K562 (cell line): ENCODE data around the gene GALNS. TPM values are rescaled to one million over a fixed set of nuclear protein-coding genes. Genes with fewer than 3 reads are reported as not detected.

ENCODE experiments used
- CBFB ChIP-seq: sonication (generic); formaldehyde crosslinking; IDR thresholded peaks from 2 replicates; pipeline ENCODE4 v1.4.0; 2020; ENCODE audit warnings: mild to moderate bottlenecking, missing genetic modification reagents
- COPS2 ChIP-seq: fragments of 450-650 bp; conservative IDR thresholded peaks from 2 replicates; pipeline ENCODE4 v1.6.1; 2016; ENCODE audit warnings: mild to moderate bottlenecking, moderate library complexity
- CREM ChIP-seq: IDR thresholded peaks from 2 replicates; pipeline ENCODE4 v1.6.1; 2014; ENCODE audit warnings: antibody characterized with exemption, low read depth
- ETS1 ChIP-seq: conservative IDR thresholded peaks from 2 replicates; pipeline ENCODE4 v1.6.1; 2011; ENCODE audit warnings: low read depth, mild to moderate bottlenecking, low read length; ENCODE audit not compliant: control insufficient read depth
- ETV5 ChIP-seq: sonication (generic); formaldehyde crosslinking; IDR thresholded peaks from 2 replicates; pipeline ENCODE4 v1.4.0; 2020; ENCODE audit warnings: low read depth, mild to moderate bottlenecking, missing genetic modification reagents
- GTF2E2 ChIP-seq: fragments of 200-800 bp; sonication (Bioruptor generic); IDR thresholded peaks from 2 replicates; pipeline ENCODE4 v1.6.1; 2016; ENCODE audit warnings: missing genetic modification characterization, missing compliant biosample characterization
- ILK ChIP-seq: fragments of 450-650 bp; IDR thresholded peaks from 2 replicates; pipeline ENCODE4 v1.6.1; 2016; ENCODE audit warnings: missing genetic modification characterization, low read depth, mild to moderate bottlenecking, missing compliant biosample characterization, moderate library complexity, borderline replicate concordance
- MBD2 ChIP-seq: sonication (generic); IDR thresholded peaks from 2 replicates; pipeline ENCODE4 v1.6.1; 2016; ENCODE audit warnings: low read depth, borderline replicate concordance
- MYBL2 ChIP-seq, 2 experiments: fragments of 450-650 bp in 1 of 2; sonication (generic) in 1 of 2; formaldehyde crosslinking in 1 of 2; IDR thresholded peaks; 2 replicates each; pipeline versions ENCODE4 v1.6.1 to v1.8.1; 2017 to 2022; ENCODE audit warnings: borderline replicate concordance in 1 of 2, inconsistent platforms in 1 of 2, low read depth in 1 of 2, mild to moderate bottlenecking in 1 of 2, missing genetic modification reagents in 1 of 2, moderate library complexity in 1 of 2
- RBBP5 ChIP-seq: fragments of 200-600 bp; sonication (generic); IDR thresholded peaks from 2 replicates; pipeline ENCODE4 v1.6.1; 2012; ENCODE audit warnings: borderline replicate concordance, mild to moderate bottlenecking, low read length, control low read depth, inconsistent platforms; ENCODE audit not compliant: insufficient read depth, poor library complexity, severe bottlenecking
- SAFB ChIP-seq: fragments of 200-400 bp; formaldehyde crosslinking; IDR thresholded peaks from 2 replicates; pipeline ENCODE4 v1.6.1; 2017; ENCODE audit warnings: low read depth, low read length, borderline replicate concordance
- SRF ChIP-seq, 2 experiments: fragments of 250-450, 450-650 bp in 1 of 2; sonication (Bioruptor Pico) in 1 of 2; sonication (generic) in 1 of 2; formaldehyde crosslinking; IDR thresholded peaks; 2 replicates each; pipeline versions ENCODE4 v1.5.0 to v1.5.1; 2020 to 2022; ENCODE audit warnings: mild to moderate bottlenecking in 1 of 2, missing genetic modification reagents in 1 of 2
- TBP ChIP-seq: optimal IDR thresholded peaks from 2 replicates; pipeline ENCODE3; 2011; ENCODE audit warnings: low read depth, low read length, improper control_type of control experiment
- ZNF263 ChIP-seq: sonication (generic); formaldehyde crosslinking; IDR thresholded peaks from 2 replicates; pipeline ENCODE4 v1.8.0; 2022; ENCODE audit warnings: mild to moderate bottlenecking, missing genetic modification reagents, borderline replicate concordance
- polyA plus RNA-seq, 8 experiments: library from polyadenylated mRNA; depleted of rRNA in 4 of 8; stranded (reverse) in 5 of 8; unstranded in 3 of 8; fragments of >200 nt; fragmentation: Nextera tagmentation in 2 of 8; fragmentation: Illumina TruSeq in 1 of 8; extraction: Ambion mirVana in 2 of 8; extraction: Trizol in 1 of 8; gene quantifications; 2 replicates each; pipeline versions ENCODE4 v1.2.1 to v1.2.3, GENCODE V29; 2011 to 2014; ENCODE audit warnings: inconsistent platforms in 1 of 8, missing spikeins in 1 of 8
- total RNA-seq, 7 experiments: library from RNA; depleted of rRNA in 6 of 7; stranded (reverse); fragments of >200 nt in 6 of 7; fragmentation: Illumina TruSeq in 2 of 7; extraction: Trizol in 2 of 7; gene quantifications; 2 replicates each; pipeline versions ENCODE4 v1.2.1 to v1.2.3, GENCODE V29; 2011 to 2021; ENCODE audit warnings: low replicate concordance in 1 of 7
- TF ChIP-seq, protein P1 (sequence below): sonication (generic); formaldehyde crosslinking; IDR thresholded peaks from 2 replicates; pipeline ENCODE4 v1.8.1; 2023; ENCODE audit warnings: mild to moderate bottlenecking, missing genetic modification reagents
- TF ChIP-seq, protein P2 (sequence below): fragments of 250-450 bp; sonication (Bioruptor Pico); IDR thresholded peaks from 2 replicates; pipeline ENCODE4 v1.5.0; 2021; ENCODE audit warnings: mild to moderate bottlenecking, borderline replicate concordance
- TF ChIP-seq, protein P3 (sequence below): fragments of 250-450 bp; sonication (Bioruptor Pico); IDR thresholded peaks from 2 replicates; pipeline ENCODE4 v1.5.0; 2022; ENCODE audit warnings: mild to moderate bottlenecking

Gene GALNS
- total and polyA plus RNA-seq, 9 of the 15 experiments (the other 6 are each of a cell fraction or from before 2014, with no cell fraction given), result 0.38 to 13.2 (median 4.3) TPM

DNA sequence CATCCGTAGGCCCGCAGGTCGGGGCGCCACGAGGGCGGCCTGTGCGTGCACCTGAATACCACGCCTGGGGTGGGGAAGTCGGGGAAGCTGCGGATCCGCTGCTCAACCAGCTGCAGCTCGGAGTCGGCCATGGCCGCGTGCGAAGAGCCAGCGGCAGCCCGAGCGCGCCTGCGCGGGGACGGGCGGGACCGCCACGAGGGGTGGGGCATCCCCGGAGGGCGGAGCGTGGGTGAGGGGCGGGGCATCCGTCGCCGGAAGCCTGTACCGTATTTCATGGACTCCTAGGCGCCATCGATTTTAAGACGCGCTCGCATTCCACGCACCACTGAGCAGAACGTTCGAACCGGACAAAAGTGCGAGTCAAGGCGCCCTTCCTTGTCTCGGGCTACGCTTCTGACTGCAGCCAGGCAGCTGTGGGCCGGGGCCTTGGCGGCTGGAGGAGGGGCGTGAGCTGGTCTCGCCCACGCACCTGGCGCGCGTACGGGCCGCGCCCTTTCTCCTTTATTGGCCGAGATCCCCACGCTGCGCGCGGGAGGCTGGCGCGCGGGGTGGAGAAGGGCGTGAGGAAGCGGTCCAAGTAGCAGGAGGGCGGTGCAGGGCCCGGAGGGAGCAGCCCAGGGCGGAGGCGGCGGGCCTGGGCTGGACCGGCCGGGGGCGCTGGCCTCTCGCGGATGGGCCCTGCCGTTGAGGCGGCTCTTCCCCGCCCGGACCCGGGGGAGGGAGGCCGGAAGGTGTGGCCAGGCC is 44.8 kb downstream of the GALNS start, which contains the start of gene APRT (continued):
- TF ChIP-seq ETV5 (CRISPR knock-in tag) (peak; percentile 88), SRF (CRISPR knock-in tag; IDR thresholded peaks at IDR 0.05) (peak in 1 of 2 experiments; percentile 27; a peak in 2 of 4 replicates), COPS2 (no peak), GTF2E2 (tag) (no peak), RBBP5 (no peak), SAFB (peak; percentile 99), ETS1 (peak; percentile 67), CREM (peak; percentile 76), ILK (tag) (no peak), MYBL2 (IDR thresholded peaks at IDR 0.05; ENCODE audit: low read depth) (no peak), MYBL2 (CRISPR knock-in tag; IDR thresholded peaks at IDR 0.05; ENCODE audit: borderline replicate concordance) (no peak), TBP (peak; percentile 49), MBD2 (peak; percentile 59; the same call in 1 of the 2 replicates), ZNF263 (CRISPR knock-in tag) (peak; percentile 83; the same call in 1 of the 2 replicates), CBFB (CRISPR knock-in tag) (peak; percentile 33; the same call in 1 of the 2 replicates)
- TF ChIP-seq, protein P1, sequence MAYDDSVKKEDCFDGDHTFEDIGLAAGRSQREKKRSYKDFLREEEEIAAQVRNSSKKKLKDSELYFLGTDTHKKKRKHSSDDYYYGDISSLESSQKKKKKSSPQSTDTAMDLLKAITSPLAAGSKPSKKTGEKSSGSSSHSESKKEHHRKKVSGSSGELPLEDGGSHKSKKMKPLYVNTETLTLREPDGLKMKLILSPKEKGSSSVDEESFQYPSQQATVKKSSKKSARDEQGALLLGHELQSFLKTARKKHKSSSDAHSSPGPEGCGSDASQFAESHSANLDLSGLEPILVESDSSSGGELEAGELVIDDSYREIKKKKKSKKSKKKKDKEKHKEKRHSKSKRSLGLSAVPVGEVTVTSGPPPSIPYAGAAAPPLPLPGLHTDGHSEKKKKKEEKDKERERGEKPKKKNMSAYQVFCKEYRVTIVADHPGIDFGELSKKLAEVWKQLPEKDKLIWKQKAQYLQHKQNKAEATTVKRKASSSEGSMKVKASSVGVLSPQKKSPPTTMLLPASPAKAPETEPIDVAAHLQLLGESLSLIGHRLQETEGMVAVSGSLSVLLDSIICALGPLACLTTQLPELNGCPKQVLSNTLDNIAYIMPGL (CRISPR knock-in tag), result peak; percentile 83; the same call in 1 of the 2 replicates
- TF ChIP-seq, protein P2, sequence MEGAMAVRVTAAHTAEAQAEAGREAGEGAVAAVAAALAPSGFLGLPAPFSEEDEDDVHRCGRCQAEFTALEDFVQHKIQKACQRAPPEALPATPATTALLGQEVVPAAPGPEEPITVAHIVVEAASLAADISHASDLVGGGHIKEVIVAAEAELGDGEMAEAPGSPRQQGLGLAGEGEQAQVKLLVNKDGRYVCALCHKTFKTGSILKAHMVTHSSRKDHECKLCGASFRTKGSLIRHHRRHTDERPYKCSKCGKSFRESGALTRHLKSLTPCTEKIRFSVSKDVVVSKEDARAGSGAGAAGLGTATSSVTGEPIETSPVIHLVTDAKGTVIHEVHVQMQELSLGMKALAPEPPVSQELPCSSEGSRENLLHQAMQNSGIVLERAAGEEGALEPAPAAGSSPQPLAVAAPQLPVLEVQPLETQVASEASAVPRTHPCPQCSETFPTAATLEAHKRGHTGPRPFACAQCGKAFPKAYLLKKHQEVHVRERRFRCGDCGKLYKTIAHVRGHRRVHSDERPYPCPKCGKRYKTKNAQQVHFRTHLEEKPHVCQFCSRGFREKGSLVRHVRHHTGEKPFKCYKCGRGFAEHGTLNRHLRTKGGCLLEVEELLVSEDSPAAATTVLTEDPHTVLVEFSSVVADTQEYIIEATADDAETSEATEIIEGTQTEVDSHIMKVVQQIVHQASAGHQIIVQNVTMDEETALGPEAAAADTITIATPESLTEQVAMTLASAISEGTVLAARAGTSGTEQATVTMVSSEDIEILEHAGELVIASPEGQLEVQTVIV (CRISPR knock-in tag), result no peak
- TF ChIP-seq, protein P3, sequence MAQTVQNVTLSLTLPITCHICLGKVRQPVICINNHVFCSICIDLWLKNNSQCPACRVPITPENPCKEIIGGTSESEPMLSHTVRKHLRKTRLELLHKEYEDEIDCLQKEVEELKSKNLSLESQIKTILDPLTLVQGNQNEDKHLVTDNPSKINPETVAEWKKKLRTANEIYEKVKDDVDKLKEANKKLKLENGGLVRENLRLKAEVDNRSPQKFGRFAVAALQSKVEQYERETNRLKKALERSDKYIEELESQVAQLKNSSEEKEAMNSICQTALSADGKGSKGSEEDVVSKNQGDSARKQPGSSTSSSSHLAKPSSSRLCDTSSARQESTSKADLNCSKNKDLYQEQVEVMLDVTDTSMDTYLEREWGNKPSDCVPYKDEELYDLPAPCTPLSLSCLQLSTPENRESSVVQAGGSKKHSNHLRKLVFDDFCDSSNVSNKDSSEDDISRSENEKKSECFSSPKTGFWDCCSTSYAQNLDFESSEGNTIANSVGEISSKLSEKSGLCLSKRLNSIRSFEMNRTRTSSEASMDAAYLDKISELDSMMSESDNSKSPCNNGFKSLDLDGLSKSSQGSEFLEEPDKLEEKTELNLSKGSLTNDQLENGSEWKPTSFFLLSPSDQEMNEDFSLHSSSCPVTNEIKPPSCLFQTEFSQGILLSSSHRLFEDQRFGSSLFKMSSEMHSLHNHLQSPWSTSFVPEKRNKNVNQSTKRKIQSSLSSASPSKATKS (CRISPR knock-in tag), result no peak
